Astrocyte of the spinal cord (primary cell): ENCODE data around the gene TEX38.
A peak's percentile ranks its signal among the peaks of the same experiment; 100 is the strongest.

Source experiments
- DNase-seq: peaks from one replicate; pipeline ENCODE4 v3.0.0; 2011; ENCODE audit warnings: low read depth, low spot score
- H3K4me3 ChIP-seq: 2 replicates; pipeline ENCODE4 v1.5.1; 2011; ENCODE audit warnings: low read depth, mild to moderate bottlenecking, low read length, moderate library complexity
- in situ Hi-C: cut with HindIII; loops from 2 replicates; pipeline ENCODE4 v1.10.0; 2017; ENCODE audit warnings: low sequenced_read_pairs
- TF ChIP-seq, protein P1 (sequence below): IDR thresholded peaks from 2 replicates; pipeline ENCODE4 v1.5.1; 2012; ENCODE audit warnings: low read depth, mild to moderate bottlenecking, low read length, inconsistent platforms

Gene TEX38

DNA sequence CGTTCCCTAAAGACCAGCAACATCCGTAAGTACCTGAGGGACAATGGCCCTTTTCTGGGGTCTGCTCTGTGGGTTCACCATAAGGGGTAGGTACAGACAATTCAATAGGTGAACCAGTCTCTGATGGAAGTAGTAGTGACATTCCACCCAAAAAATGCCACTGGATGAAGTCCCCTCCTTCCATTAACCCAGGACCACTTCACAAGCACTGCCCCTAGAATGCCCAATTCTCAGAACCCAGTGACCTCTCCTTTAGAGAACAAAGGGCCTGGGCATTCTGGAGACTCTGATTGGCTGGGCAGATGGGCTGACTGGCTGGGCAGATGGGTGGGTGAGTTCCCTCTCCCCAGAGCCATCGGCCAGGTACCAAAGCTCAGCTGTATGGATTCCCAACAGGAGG, at the start of gene TEX38:
Gene TEX38, plus strand, starts transcription at position 301 of the 400 bp plus-strand sequence. Its CDS starts 81 bp downstream, at position 382.
- in situ Hi-C loops: no loop called here
- no peak within 1 kb of the TSS for H3K4me3 ChIP-seq
- TF ChIP-seq, protein P1, sequence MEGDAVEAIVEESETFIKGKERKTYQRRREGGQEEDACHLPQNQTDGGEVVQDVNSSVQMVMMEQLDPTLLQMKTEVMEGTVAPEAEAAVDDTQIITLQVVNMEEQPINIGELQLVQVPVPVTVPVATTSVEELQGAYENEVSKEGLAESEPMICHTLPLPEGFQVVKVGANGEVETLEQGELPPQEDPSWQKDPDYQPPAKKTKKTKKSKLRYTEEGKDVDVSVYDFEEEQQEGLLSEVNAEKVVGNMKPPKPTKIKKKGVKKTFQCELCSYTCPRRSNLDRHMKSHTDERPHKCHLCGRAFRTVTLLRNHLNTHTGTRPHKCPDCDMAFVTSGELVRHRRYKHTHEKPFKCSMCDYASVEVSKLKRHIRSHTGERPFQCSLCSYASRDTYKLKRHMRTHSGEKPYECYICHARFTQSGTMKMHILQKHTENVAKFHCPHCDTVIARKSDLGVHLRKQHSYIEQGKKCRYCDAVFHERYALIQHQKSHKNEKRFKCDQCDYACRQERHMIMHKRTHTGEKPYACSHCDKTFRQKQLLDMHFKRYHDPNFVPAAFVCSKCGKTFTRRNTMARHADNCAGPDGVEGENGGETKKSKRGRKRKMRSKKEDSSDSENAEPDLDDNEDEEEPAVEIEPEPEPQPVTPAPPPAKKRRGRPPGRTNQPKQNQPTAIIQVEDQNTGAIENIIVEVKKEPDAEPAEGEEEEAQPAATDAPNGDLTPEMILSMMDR: no peak
- DNase-seq: no peak

DNA sequence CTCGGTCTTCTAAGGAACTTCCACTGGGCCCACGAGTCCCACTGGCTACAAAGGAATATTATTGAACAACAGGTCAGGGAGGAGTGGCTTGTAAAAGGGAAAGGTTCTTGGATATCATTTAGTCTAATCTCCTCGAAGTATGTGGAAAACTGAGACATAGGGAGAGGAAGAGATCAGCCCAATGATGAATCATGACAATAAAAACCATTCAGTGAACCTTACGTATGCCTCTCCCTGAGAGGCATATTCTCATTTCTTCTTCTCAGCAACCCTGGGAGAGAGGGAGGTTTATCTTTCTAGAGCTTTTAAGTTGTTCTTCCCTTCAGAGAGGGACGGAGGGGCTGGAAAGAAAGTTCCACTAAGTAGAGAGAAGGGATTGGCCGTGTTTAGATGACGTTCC, 49.7 kb upstream of the TEX38 start:
- in situ Hi-C loops: no loop called here
- no peak overlapping the region for H3K4me3 ChIP-seq
- TF ChIP-seq, protein P1: no peak
- no peak for DNase-seq

DNA sequence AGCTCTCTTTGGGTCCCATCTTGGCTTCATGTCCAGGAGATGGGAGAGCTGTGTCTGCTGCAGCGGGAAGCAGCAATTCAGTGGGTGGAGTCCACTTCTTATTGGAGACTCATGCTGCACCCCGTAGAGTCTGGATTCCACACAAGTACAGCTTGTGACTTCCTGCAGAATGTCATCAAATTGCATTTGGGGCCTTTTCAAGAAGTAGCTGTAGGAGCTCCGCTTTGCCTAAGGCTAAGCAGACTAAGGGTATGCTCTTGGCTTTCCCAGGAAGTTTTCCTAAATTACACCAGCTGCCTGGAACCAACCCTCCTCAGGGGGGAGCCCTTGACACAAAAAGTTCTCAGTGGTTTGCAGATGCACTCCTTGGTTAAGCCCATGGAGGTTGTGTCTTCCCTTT, 49.3 kb upstream of the TEX38 start:
- in situ Hi-C loops: no loop called here
- no peak for DNase-seq
- H3K4me3 ChIP-seq: no peak overlapping the region
- TF ChIP-seq, protein P1: peak; percentile 48

DNA sequence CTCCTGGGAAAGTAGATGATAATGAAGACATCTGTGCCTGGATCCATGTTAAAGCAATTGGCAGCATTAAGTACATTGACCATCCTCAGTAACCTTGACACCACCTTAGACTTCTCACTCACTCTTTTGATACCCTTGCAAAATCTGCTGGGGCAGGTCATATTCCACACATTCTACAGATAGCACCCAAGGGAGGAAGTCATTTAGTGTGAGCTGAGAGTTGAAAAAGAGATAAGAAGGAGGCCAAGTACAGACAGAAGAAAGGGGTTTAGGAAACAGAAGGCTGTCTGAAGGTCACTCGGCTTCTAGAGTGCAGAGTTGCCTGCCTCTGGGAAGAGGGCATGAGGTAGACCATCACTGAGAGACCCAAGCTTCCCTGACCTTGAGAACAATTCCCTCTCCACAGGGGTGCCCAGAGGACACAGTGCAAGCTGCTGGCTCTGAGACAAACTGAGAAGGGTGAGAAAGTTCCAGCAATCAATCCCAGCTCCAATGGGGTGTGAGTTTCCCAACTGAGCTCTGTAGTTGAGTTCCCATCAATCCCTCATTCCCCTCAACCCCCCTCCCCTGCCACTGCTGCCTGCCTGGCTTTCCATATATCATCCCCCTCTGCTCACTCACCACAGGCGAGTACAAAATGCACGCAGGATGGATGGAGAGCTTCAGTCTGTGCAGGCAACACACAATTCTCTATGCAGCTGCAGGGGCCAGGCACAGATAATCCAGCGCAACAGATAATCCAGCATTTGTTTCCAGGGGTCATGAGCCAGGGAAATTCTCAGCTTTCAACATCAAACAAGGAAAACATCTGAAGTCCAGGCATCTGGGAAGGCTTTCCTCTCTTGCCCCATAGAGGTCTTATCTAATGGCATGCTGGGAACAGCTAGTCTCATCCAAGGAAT, 47.7 kb upstream of the TEX38 start:
- no peak for DNase-seq
- TF ChIP-seq, protein P1: no peak
- in situ Hi-C loops: no loop called here
- H3K4me3 ChIP-seq: no peak overlapping the region

DNA sequence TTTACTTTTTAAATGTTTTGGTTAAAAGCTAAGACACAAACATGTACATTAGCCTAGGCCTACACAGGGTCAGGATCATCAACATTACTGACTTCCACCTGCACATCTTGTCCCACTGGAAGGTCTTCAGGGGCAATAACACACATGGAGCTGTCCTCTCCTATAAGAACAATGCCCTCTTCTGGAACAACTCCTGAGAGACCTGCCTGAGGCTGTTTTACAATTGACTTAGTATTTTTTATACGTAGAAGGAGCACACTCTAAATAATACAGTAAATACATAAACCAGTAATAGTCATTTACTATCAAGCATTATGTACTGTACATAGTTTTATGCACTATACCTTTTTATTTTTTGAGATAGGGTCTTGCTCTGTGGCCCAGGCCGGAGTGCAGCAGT, 40.9 kb upstream of the TEX38 start:
- in situ Hi-C loops: no loop called here
- no peak overlapping the region for H3K4me3 ChIP-seq
- no peak for DNase-seq
- TF ChIP-seq, protein P1: no peak

DNA sequence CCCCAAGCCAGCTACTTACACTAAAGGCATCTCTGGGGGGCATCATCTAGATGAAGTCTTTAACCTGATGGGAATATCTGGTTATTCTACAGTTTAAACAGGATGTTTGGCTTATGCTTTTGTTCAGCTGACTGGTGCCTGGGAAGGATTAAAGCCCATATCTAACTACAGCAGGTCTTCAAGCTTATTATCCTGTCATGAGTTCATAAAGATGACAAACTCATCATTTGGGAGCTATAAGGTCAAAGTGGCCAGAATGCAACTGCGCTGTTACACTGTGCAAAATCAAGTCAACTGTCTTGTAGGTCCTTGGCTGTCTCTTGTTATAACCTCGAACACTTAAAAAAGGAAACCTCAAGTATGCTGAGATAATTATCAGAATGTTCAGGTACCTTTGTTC, 36.4 kb upstream of the TEX38 start:
- in situ Hi-C loops: no loop called here
- DNase-seq: no peak
- H3K4me3 ChIP-seq: no peak overlapping the region
- TF ChIP-seq, protein P1: no peak
